ENCODE results near the gene HIP1.
"Not testable (repeated sequence)": the region's sequence is repeated elsewhere in the genome, so short reads cannot be mapped to it uniquely, and the experiment has no call there.

Gene HIP1

GRCh38 chr7:75686551-75686950 is 52.2 kb downstream of the HIP1 start:
- Histone ChIP-seq H3K4me3 (ENCODE audit: low read depth in 1 of 5, low read length in 5 of 5) (no peak overlapping the region), H3K27me3 (ENCODE audit: control insufficient read depth in 5 of 5, insufficient read depth in 4 of 5, low read length in 5 of 5) (no peaks in the 10 kb centered on the region), H3K27ac (ENCODE audit: low read depth, low read length) (no peak overlapping the region), H3K9ac (ENCODE audit: low read length in 5 of 5) (no peak overlapping the region), H3K4me1 (ENCODE audit: control insufficient read depth in 5 of 5, insufficient read depth in 5 of 5, low read length in 5 of 5) (peaks cover 0 to 9% (median 8%) of the 10 kb centered on the region in 5 donors), H3K36me3 (ENCODE audit: control insufficient read depth in 5 of 5, insufficient read depth in 5 of 5, low read length in 5 of 5) (no peaks in the 10 kb centered on the region), H3K9me3 (ENCODE audit: control insufficient read depth in 5 of 5, low read length in 5 of 5) (no peaks in the 10 kb centered on the region)

GRCh38 chr7:75682052-75682451 is 56.7 kb downstream of the HIP1 start:
- not testable (repeated sequence) for H3K9ac ChIP-seq (ENCODE audit: low read length in 5 of 5); H3K4me3 ChIP-seq (ENCODE audit: low read depth in 1 of 5, low read length in 5 of 5); H3K27me3 ChIP-seq (ENCODE audit: control insufficient read depth in 5 of 5, insufficient read depth in 4 of 5, low read length in 5 of 5); H3K9me3 ChIP-seq (ENCODE audit: control insufficient read depth in 5 of 5, low read length in 5 of 5); H3K27ac ChIP-seq (ENCODE audit: low read depth, low read length); H3K36me3 ChIP-seq (ENCODE audit: control insufficient read depth in 5 of 5, insufficient read depth in 5 of 5, low read length in 5 of 5); H3K4me1 ChIP-seq (ENCODE audit: control insufficient read depth in 5 of 5, insufficient read depth in 5 of 5, low read length in 5 of 5)

DNA sequence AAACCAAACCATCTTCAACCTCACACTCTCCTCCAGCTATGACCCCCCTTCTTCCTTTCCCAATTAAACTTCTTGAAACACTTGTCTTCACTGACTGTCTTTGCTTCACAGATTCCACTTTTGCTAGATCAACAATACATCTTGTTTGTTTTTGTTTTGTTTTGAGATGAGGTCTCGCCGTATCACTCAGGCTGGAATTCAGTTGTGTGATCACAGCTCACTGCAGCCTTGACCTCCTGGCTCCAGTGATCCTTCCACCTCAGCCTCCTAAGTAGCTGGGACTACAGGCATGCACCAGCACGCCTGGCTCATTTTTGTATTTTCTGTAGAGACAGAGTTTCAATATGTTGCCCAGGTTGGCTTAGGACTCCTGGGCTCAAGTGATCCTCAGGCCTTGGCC is 59.7 kb downstream of the HIP1 start:
- no peaks in the 10 kb centered on the region for H3K4me1 ChIP-seq (ENCODE audit: control insufficient read depth in 5 of 5, insufficient read depth in 5 of 5, low read length in 5 of 5)
- H3K36me3 ChIP-seq (ENCODE audit: control insufficient read depth in 5 of 5, insufficient read depth in 5 of 5, low read length in 5 of 5): no peaks in the 10 kb centered on the region
- no peak overlapping the region for H3K27ac ChIP-seq (ENCODE audit: low read depth, low read length)
- no peaks in the 10 kb centered on the region for H3K27me3 ChIP-seq (ENCODE audit: control insufficient read depth in 5 of 5, insufficient read depth in 4 of 5, low read length in 5 of 5)
- no peak overlapping the region for H3K4me3 ChIP-seq (ENCODE audit: low read depth in 1 of 5, low read length in 5 of 5)
- H3K9me3 ChIP-seq (ENCODE audit: control insufficient read depth in 5 of 5, low read length in 5 of 5): peaks cover 0 to 6% (median 4%) of the 10 kb centered on the region in 5 donors
- H3K9ac ChIP-seq (ENCODE audit: low read length in 5 of 5): no peak overlapping the region

DNA sequence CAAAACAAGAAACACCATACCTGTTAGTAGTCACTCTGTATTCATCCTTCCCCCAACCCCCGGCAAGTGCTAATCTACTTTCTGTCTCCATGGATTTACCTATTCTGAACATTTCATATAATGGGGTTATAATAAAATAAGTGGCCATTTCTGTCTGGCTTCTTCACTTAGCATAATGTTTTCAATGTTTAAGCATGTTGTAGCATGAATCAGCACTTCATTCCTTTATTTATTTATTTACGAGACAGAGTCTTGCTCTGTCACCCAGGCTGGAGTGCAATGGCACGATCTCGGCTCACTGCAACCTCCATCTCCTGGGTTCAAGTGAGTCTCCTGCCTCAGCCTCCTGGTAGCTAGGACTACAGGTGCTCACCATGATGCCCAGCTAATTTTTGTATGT is 69.2 kb downstream of the HIP1 start:
- Histone ChIP-seq H3K4me1 (ENCODE audit: control insufficient read depth in 5 of 5, insufficient read depth in 5 of 5, low read length in 5 of 5) (peaks cover 0 to 2% (median 0%) of the 10 kb centered on the region in 5 donors), H3K27me3 (ENCODE audit: control insufficient read depth in 5 of 5, insufficient read depth in 4 of 5, low read length in 5 of 5) (no peaks in the 10 kb centered on the region), H3K4me3 (ENCODE audit: low read depth in 1 of 5, low read length in 5 of 5) (no peak overlapping the region), H3K36me3 (ENCODE audit: control insufficient read depth in 5 of 5, insufficient read depth in 5 of 5, low read length in 5 of 5) (no peaks in the 10 kb centered on the region), H3K9me3 (ENCODE audit: control insufficient read depth in 5 of 5, low read length in 5 of 5) (no peaks in the 10 kb centered on the region), H3K27ac (ENCODE audit: low read depth, low read length) (no peak overlapping the region), H3K9ac (ENCODE audit: low read length in 5 of 5) (no peak overlapping the region)

DNA sequence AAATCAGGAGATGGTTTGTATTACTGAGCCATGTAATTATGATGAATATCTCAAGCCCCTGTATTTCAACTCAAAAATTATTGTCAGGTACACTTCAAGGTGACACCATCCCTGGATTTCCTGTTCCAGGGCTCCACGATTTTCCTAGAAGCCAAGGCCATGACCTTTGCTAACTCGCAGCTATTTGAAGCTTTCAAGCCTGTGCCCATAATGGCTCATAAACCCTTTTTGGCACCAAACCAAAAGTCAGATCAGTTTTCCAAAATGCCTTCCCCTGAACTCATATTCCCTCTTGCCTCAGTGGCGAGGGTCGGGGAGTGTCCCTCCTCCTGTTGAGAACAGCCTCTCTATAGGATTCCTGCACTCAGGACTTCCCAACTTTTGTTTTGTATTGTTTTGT is 70.8 kb downstream of the HIP1 start:
- Histone ChIP-seq H3K4me3 (ENCODE audit: low read depth in 1 of 5, low read length in 5 of 5) (no peak overlapping the region), H3K9ac (ENCODE audit: low read length in 5 of 5) (no peak overlapping the region), H3K9me3 (ENCODE audit: control insufficient read depth in 5 of 5, low read length in 5 of 5) (no peaks in the 10 kb centered on the region), H3K4me1 (ENCODE audit: control insufficient read depth in 5 of 5, insufficient read depth in 5 of 5, low read length in 5 of 5) (peaks cover 0 to 4% (median 0%) of the 10 kb centered on the region in 5 donors), H3K27ac (ENCODE audit: low read depth, low read length) (no peak overlapping the region), H3K36me3 (ENCODE audit: control insufficient read depth in 5 of 5, insufficient read depth in 5 of 5, low read length in 5 of 5) (no peaks in the 10 kb centered on the region), H3K27me3 (ENCODE audit: control insufficient read depth in 5 of 5, insufficient read depth in 4 of 5, low read length in 5 of 5) (no peaks in the 10 kb centered on the region)

DNA sequence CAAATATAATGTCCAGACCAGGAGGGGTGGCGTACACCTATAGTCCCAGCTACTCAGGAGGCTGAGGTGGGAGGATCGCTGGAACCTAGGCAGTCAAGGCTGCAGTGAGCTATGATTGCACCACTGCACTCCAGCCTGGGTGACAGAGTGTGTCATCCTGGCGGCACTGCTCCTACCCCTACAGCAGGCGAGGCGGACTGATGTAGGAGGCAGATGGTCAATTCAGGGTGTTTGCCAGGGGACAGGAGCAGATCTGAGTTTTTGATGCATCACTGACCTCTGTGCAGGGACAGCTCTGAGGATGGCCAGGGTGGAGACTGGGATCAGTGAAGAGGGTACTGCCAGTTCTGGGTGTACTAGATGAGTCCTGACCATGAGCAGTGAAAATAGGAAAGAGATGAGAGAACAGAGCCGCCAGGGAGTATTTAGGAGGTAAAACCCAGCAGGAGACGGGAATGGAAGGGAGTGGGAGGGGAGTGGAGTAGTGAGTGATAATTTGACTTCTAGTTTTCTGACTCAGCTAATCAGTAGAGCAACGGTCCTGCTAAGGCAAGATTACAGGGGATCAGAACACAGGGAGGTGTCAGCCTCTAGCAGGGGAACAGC is 75.3 kb downstream of the HIP1 start:
- Histone ChIP-seq H3K4me1 (ENCODE audit: control insufficient read depth in 5 of 5, insufficient read depth in 5 of 5, low read length in 5 of 5) (peaks cover 0 to 16% (median 8%) of the 10 kb centered on the region in 5 donors), H3K36me3 (ENCODE audit: control insufficient read depth in 5 of 5, insufficient read depth in 5 of 5, low read length in 5 of 5) (no peaks in the 10 kb centered on the region), H3K9me3 (ENCODE audit: control insufficient read depth in 5 of 5, low read length in 5 of 5) (no peaks in the 10 kb centered on the region), H3K4me3 (ENCODE audit: low read depth in 1 of 5, low read length in 5 of 5) (no peak overlapping the region), H3K27me3 (ENCODE audit: control insufficient read depth in 5 of 5, insufficient read depth in 4 of 5, low read length in 5 of 5) (no peaks in the 10 kb centered on the region), H3K27ac (ENCODE audit: low read depth, low read length) (no peak overlapping the region), H3K9ac (ENCODE audit: low read length in 5 of 5) (no peak overlapping the region)

DNA sequence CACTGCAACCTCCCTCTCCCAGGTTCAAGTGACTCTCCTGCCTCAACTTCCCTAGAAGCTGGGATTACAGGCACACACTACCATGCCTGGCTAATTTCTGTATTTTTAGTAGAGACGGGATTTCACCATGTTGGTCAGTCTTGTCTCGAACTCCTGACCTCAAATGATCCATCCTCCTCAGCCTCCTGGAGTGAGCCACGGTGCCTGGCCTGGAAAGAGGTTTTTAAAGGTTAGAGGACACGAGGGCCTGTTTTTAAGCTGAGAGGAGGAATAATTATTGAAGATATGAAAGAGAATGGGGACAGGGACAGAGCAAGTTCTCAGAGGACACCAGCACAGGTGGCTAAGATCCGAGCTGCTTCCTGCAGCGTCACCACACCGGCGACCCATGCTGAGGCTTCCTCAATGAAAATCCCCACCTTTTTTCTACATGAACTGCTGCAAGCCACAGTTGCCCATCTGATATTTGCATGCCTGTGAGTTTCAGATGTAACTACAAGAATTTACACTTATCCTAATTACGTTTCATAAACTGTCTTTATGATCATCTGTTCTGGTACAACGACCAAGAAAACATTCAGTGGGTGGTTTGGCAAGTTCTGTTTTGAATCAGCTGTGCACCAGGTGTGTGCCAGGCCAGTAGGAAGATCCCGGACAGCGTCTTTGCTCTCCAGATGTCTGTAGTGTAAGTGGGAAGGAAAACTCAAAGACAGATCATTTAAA is 76.0 kb downstream of the HIP1 start:
- Histone ChIP-seq H3K36me3 (ENCODE audit: control insufficient read depth in 5 of 5, insufficient read depth in 5 of 5, low read length in 5 of 5) (no peaks in the 10 kb centered on the region), H3K9ac (ENCODE audit: low read length in 5 of 5) (no peak overlapping the region), H3K4me3 (ENCODE audit: low read depth in 1 of 5, low read length in 5 of 5) (no peak overlapping the region), H3K27me3 (ENCODE audit: control insufficient read depth in 5 of 5, insufficient read depth in 4 of 5, low read length in 5 of 5) (no peaks in the 10 kb centered on the region), H3K9me3 (ENCODE audit: control insufficient read depth in 5 of 5, low read length in 5 of 5) (no peaks in the 10 kb centered on the region), H3K27ac (ENCODE audit: low read depth, low read length) (no peak overlapping the region), H3K4me1 (ENCODE audit: control insufficient read depth in 5 of 5, insufficient read depth in 5 of 5, low read length in 5 of 5) (peaks cover 0 to 22% (median 8%) of the 10 kb centered on the region in 5 donors)

GRCh38 chr7:75660566-75661215 is 78.0 kb downstream of the HIP1 start:
- Histone ChIP-seq H3K9ac (ENCODE audit: low read length in 5 of 5) (no peak overlapping the region), H3K4me1 (ENCODE audit: control insufficient read depth in 5 of 5, insufficient read depth in 5 of 5, low read length in 5 of 5) (peaks cover 0 to 34% (median 10%) of the 10 kb centered on the region in 5 donors), H3K9me3 (ENCODE audit: control insufficient read depth in 5 of 5, low read length in 5 of 5) (no peaks in the 10 kb centered on the region)

GRCh38 chr7:75658802-75659201 is 79.9 kb downstream of the HIP1 start:
- Histone ChIP-seq H3K27ac (ENCODE audit: low read depth, low read length) (peak overlapping the region; percentile 43), H3K4me1 (ENCODE audit: control insufficient read depth in 5 of 5, insufficient read depth in 5 of 5, low read length in 5 of 5) (peaks cover 0 to 39% (median 10%) of the 10 kb centered on the region in 5 donors)

More at GRCh38 chr7:75660566-75661215, 78.0 kb downstream of the HIP1 start:
- no peaks in the 10 kb centered on the region for H3K27me3 ChIP-seq (ENCODE audit: control insufficient read depth in 5 of 5, insufficient read depth in 4 of 5, low read length in 5 of 5)
- no peaks in the 10 kb centered on the region for H3K36me3 ChIP-seq (ENCODE audit: control insufficient read depth in 5 of 5, insufficient read depth in 5 of 5, low read length in 5 of 5)
- no peak overlapping the region for H3K4me3 ChIP-seq (ENCODE audit: low read depth in 1 of 5, low read length in 5 of 5)
- no peak overlapping the region for H3K27ac ChIP-seq (ENCODE audit: low read depth, low read length)

GRCh38 chr7:75658369-75658768 is 80.4 kb downstream of the HIP1 start:
- H3K27me3 ChIP-seq (ENCODE audit: control insufficient read depth in 5 of 5, insufficient read depth in 4 of 5, low read length in 5 of 5): no peaks in the 10 kb centered on the region
- no peak overlapping the region for H3K9ac ChIP-seq (ENCODE audit: low read length in 5 of 5)
- peaks cover 0 to 36% (median 10%) of the 10 kb centered on the region in 5 donors for H3K4me1 ChIP-seq (ENCODE audit: control insufficient read depth in 5 of 5, insufficient read depth in 5 of 5, low read length in 5 of 5)
- no peak overlapping the region for H3K4me3 ChIP-seq (ENCODE audit: low read depth in 1 of 5, low read length in 5 of 5)
- H3K36me3 ChIP-seq (ENCODE audit: control insufficient read depth in 5 of 5, insufficient read depth in 5 of 5, low read length in 5 of 5): peaks cover 0 to 3% (median 0%) of the 10 kb centered on the region in 5 donors
- H3K9me3 ChIP-seq (ENCODE audit: control insufficient read depth in 5 of 5, low read length in 5 of 5): no peaks in the 10 kb centered on the region
- peak overlapping the region; percentile 43 for H3K27ac ChIP-seq (ENCODE audit: low read depth, low read length)

More at GRCh38 chr7:75658802-75659201, 79.9 kb downstream of the HIP1 start:
- H3K36me3 ChIP-seq (ENCODE audit: control insufficient read depth in 5 of 5, insufficient read depth in 5 of 5, low read length in 5 of 5): peaks cover 0 to under 1% (median 0%) of the 10 kb centered on the region in 5 donors
- H3K9ac ChIP-seq (ENCODE audit: low read length in 5 of 5): no peak overlapping the region
- H3K4me3 ChIP-seq (ENCODE audit: low read depth in 1 of 5, low read length in 5 of 5): no peak overlapping the region
- no peaks in the 10 kb centered on the region for H3K9me3 ChIP-seq (ENCODE audit: control insufficient read depth in 5 of 5, low read length in 5 of 5)
- H3K27me3 ChIP-seq (ENCODE audit: control insufficient read depth in 5 of 5, insufficient read depth in 4 of 5, low read length in 5 of 5): no peaks in the 10 kb centered on the region
